Osteoblast (primary cell): ENCODE results near the gene PEX1. TPM values are rescaled to one million over a fixed set of nuclear protein-coding genes. Genes with fewer than 3 reads are reported as not detected.

Experiments
- DNase-seq: peaks from one replicate; pipeline ENCODE4 v3.0.0; 2011; ENCODE audit warnings: low spot score, mixed read lengths; ENCODE audit not compliant: insufficient read length; ENCODE audit errors: missing footprints
- H2AFZ ChIP-seq: 2 replicates; pipeline ENCODE4 v1.6.0; 2011; ENCODE audit warnings: mild to moderate bottlenecking, low read length
- H3K27ac ChIP-seq: 2 replicates; pipeline ENCODE4 v1.5.1; 2011; ENCODE audit warnings: mild to moderate bottlenecking, low read depth, low read length, moderate library complexity
- H3K27me3 ChIP-seq: 2 replicates; pipeline ENCODE4 v1.6.0; 2012; ENCODE audit warnings: mild to moderate bottlenecking, control low read depth, inconsistent platforms, low read length, moderate library complexity; ENCODE audit not compliant: insufficient read depth
- H3K36me3 ChIP-seq: 2 replicates; pipeline ENCODE4 v1.5.1; 2011; ENCODE audit warnings: mild to moderate bottlenecking, low read length, control low read depth, moderate library complexity; ENCODE audit not compliant: insufficient read depth
- H3K4me1 ChIP-seq: 2 replicates; pipeline ENCODE4 v1.5.1; 2011; ENCODE audit warnings: mild to moderate bottlenecking, low read length, control low read depth, moderate library complexity; ENCODE audit not compliant: insufficient read depth
- H3K4me2 ChIP-seq: 2 replicates; pipeline ENCODE4 v1.6.0; 2011; ENCODE audit warnings: mild to moderate bottlenecking, low read length; ENCODE audit not compliant: insufficient read depth
- H3K4me3 ChIP-seq: fragments of 200-600 bp; sonication (generic); 3 replicates; pipeline ENCODE4 v1.5.1; 2012; ENCODE audit warnings: mild to moderate bottlenecking, low read length, inconsistent platforms; ENCODE audit not compliant: insufficient read depth
- H3K79me2 ChIP-seq: 2 replicates; pipeline ENCODE4 v1.6.0; 2012; ENCODE audit warnings: mild to moderate bottlenecking, low read length, control low read depth, inconsistent platforms; ENCODE audit not compliant: insufficient read depth
- H3K9me3 ChIP-seq: 2 replicates; pipeline ENCODE4 v1.5.1; 2011; ENCODE audit warnings: low read depth, low read length, control low read depth
- H4K20me1 ChIP-seq: 2 replicates; pipeline ENCODE4 v1.6.0; 2012; ENCODE audit warnings: mild to moderate bottlenecking, low read length, control low read depth; ENCODE audit not compliant: insufficient read depth
- total RNA-seq: library from RNA; depleted of rRNA; stranded (reverse); fragments of >200 nt; gene quantifications from 2 replicates; pipeline ENCODE4 v1.2.3, GENCODE V29; 2012
- TF ChIP-seq, protein P1 (sequence below): IDR thresholded peaks from 2 replicates; pipeline ENCODE4 v1.5.1; 2011; ENCODE audit warnings: mild to moderate bottlenecking, low read depth, low read length, moderate library complexity; ENCODE audit errors: extremely low read depth

PEX1 gene
- total RNA-seq, 1 donor = 25.7 TPM

DNA sequence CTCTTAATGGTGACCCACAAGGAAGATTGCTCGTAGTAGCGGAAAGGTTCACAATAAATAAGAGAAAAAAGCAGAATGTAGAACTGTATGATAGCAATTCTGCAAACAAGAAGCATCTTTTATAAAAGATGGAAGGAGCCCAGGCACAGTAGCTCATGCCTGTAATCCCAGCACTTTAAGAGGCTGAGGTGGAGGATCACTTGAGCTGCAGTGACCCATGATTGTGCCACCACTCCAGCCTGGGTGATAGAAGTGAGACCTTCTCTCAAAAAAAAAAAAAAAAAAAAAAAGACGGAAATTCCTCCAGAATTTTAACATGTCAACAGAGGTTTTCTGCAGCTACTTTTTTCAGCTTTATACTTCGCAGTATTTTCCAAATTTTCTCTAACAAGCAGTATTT lies 67.8 kb downstream of the PEX1 start:
- no peak overlapping the region for H2AFZ ChIP-seq
- H3K27ac ChIP-seq = no peak overlapping the region
- H3K27me3 ChIP-seq = no peaks in the 10 kb centered on the region
- H3K79me2 ChIP-seq = no peaks in the 10 kb centered on the region
- H4K20me1 ChIP-seq = no peaks in the 10 kb centered on the region
- DNase-seq = no peak
- H3K36me3 ChIP-seq = peaks cover 19% of the 10 kb centered on the region
- H3K4me1 ChIP-seq = no peaks in the 10 kb centered on the region
- no peaks in the 10 kb centered on the region for H3K9me3 ChIP-seq
- H3K4me2 ChIP-seq = no peak overlapping the region
- TF ChIP-seq, protein P1, sequence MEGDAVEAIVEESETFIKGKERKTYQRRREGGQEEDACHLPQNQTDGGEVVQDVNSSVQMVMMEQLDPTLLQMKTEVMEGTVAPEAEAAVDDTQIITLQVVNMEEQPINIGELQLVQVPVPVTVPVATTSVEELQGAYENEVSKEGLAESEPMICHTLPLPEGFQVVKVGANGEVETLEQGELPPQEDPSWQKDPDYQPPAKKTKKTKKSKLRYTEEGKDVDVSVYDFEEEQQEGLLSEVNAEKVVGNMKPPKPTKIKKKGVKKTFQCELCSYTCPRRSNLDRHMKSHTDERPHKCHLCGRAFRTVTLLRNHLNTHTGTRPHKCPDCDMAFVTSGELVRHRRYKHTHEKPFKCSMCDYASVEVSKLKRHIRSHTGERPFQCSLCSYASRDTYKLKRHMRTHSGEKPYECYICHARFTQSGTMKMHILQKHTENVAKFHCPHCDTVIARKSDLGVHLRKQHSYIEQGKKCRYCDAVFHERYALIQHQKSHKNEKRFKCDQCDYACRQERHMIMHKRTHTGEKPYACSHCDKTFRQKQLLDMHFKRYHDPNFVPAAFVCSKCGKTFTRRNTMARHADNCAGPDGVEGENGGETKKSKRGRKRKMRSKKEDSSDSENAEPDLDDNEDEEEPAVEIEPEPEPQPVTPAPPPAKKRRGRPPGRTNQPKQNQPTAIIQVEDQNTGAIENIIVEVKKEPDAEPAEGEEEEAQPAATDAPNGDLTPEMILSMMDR = no peak
- H3K4me3 ChIP-seq = no peak overlapping the region

DNA sequence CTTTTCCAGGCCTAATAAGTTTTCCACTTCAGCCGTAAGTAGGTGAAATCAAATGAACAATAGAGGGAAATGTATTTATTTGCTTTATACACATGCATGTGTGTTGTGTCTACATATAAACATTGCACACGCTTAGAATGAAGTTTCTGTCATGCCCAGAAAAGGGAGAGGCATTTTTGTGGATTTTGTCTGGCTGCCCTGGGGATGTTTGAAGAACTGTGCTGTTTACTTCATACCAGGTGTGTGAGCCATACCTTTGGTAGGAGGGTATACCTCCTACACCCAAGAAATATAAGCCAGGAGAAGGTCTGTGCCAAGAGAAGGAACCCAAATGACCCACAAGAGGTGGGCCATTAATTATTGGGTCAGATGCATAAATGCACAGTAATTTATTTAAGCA lies 68.2 kb downstream of the PEX1 start:
- no peaks in the 10 kb centered on the region for H3K9me3 ChIP-seq

DNA sequence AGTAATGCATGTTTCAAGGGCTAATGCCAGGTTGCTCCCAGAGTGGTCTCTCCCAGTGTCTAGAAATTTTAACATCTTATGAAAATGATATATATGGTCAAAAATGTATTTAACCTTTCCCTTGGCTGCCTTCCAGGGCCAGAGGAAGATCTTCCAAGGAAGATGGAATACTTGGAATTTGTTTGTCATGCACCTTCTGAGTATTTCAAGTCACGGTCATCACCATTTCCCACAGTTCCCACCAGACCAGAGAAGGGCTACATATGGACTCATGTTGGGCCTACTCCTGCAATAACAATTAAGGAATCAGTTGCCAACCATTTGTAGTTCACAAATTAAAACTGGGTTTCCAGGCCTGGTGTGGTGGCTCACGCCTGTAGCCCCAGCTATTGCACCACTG lies 72.1 kb downstream of the PEX1 start:
- Histone ChIP-seq H2AFZ (no peak overlapping the region), H3K79me2 (peaks cover 14% of the 10 kb centered on the region), H3K4me3 (no peak overlapping the region), H3K4me1 (no peaks in the 10 kb centered on the region), H3K4me2 (no peak overlapping the region), H3K27ac (peak overlapping the region; percentile 30), H3K9me3 (no peaks in the 10 kb centered on the region), H3K27me3 (no peaks in the 10 kb centered on the region), H3K36me3 (peaks cover 60% of the 10 kb centered on the region), H4K20me1 (peaks cover 3% of the 10 kb centered on the region)
- no peak for DNase-seq
- TF ChIP-seq, protein P1 = no peak

More for the DNA sequence above, 68.2 kb downstream of the PEX1 start:
- H3K79me2 ChIP-seq = no peaks in the 10 kb centered on the region
- no peak for DNase-seq
- no peak overlapping the region for H3K4me3 ChIP-seq
- TF ChIP-seq, protein P1 = no peak
- H3K27ac ChIP-seq = no peak overlapping the region
- H3K27me3 ChIP-seq = no peaks in the 10 kb centered on the region
- H4K20me1 ChIP-seq = no peaks in the 10 kb centered on the region
- H3K36me3 ChIP-seq = peaks cover 23% of the 10 kb centered on the region
- no peak overlapping the region for H3K4me2 ChIP-seq
- H2AFZ ChIP-seq = no peak overlapping the region
- H3K4me1 ChIP-seq = no peaks in the 10 kb centered on the region

DNA sequence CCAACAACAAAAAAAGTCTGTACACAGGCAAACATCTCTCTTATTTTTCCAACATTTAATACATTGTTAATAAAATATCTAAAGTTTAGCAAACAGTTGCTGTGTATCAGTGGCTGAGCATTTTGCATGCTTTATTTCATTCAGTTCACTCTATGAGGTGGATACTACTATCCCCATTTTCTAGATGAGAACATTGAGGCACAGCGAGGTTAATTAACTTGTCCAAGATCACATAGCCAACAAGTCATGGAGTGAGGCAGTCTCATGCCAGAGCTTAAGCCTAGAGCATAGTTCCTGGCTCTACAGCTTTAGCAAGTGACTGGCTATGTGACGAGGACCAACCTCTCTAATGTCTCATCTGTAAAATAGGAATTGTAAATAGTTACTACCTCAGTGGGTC lies 76.7 kb downstream of the PEX1 start:
- H3K79me2 ChIP-seq = peaks cover 46% of the 10 kb centered on the region
- H3K36me3 ChIP-seq = peaks cover 69% of the 10 kb centered on the region

More for the DNA sequence above, 76.7 kb downstream of the PEX1 start:
- Histone ChIP-seq H3K27me3 (no peaks in the 10 kb centered on the region), H3K4me1 (peaks cover 7% of the 10 kb centered on the region), H3K27ac (no peak overlapping the region), H3K9me3 (no peaks in the 10 kb centered on the region), H4K20me1 (peaks cover 3% of the 10 kb centered on the region), H3K4me2 (no peak overlapping the region), H2AFZ (no peak overlapping the region), H3K4me3 (no peak overlapping the region)
- TF ChIP-seq, protein P1 = no peak
- no peak for DNase-seq
